HEK293T (cell line): ENCODE data around the gene RFK.

Experiments
- CTCF ChIA-PET: fragments of 350-600 bp; formaldehyde crosslinking; extraction: SDS; loops from one replicate; lab custom pipeline; 2021; ENCODE audit warnings: antibody characterized with exemption, inconsistent platforms; lab: Yijun Ruan, JAX
- POLR2A ChIA-PET: fragments of 350-600 bp; formaldehyde crosslinking; extraction: SDS; loops from one replicate; lab custom pipeline; 2020; ENCODE audit warnings: antibody characterized with exemption, inconsistent platforms; lab: Yijun Ruan, JAX
- DNase-seq: peaks from one replicate; pipeline ENCODE4 v3.0.0; 2012; ENCODE audit warnings: mixed read lengths; ENCODE audit errors: extremely low spot score
- ARNT ChIP-seq: fragments of 450-650 bp; IDR thresholded peaks from 2 replicates; pipeline ENCODE4 v1.6.1; 2017; ENCODE audit warnings: mild to moderate bottlenecking
- BHLHE40 ChIP-seq: fragments of 450-650 bp; IDR thresholded peaks from 2 replicates; pipeline ENCODE4 v1.6.1; 2016; ENCODE audit warnings: mild to moderate bottlenecking, moderate library complexity, borderline replicate concordance
- CTBP1 ChIP-seq: fragments of 450-650 bp; IDR thresholded peaks from 2 replicates; pipeline ENCODE4 v1.6.1; 2016; ENCODE audit warnings: borderline replicate concordance
- ELF4 ChIP-seq: fragments of 450-650 bp; IDR thresholded peaks from 2 replicates; pipeline ENCODE4 v1.6.1; 2017; ENCODE audit warnings: antibody characterized with exemption
- FOXA1 ChIP-seq: fragments of 450-650 bp; IDR thresholded peaks from 2 replicates; pipeline ENCODE4 v1.6.1; 2016; ENCODE audit warnings: mild to moderate bottlenecking
- FOXK2 ChIP-seq: fragments of 450-650 bp; IDR thresholded peaks from 2 replicates; pipeline ENCODE4 v1.6.1; 2016; ENCODE audit warnings: mild to moderate bottlenecking
- FOXM1 ChIP-seq: fragments of 450-650 bp; IDR thresholded peaks from 2 replicates; pipeline ENCODE4 v1.6.1; 2017; ENCODE audit warnings: mild to moderate bottlenecking, borderline replicate concordance
- HDGF ChIP-seq: fragments of 450-650 bp; IDR thresholded peaks from 2 replicates; pipeline ENCODE4 v1.6.1; 2017; ENCODE audit warnings: antibody characterized with exemption, borderline replicate concordance
- L3MBTL2 ChIP-seq: fragments of 450-650 bp; conservative IDR thresholded peaks from 2 replicates; pipeline ENCODE4 v1.6.1; 2016; ENCODE audit warnings: mild to moderate bottlenecking
- LEF1 ChIP-seq: fragments of 450-650 bp; IDR thresholded peaks from 2 replicates; pipeline ENCODE4 v1.6.1; 2017; ENCODE audit warnings: mild to moderate bottlenecking, borderline replicate concordance
- NFRKB ChIP-seq: fragments of 450-650 bp; IDR thresholded peaks from 2 replicates; pipeline ENCODE4 v1.6.1; 2016; ENCODE audit warnings: mild to moderate bottlenecking, moderate library complexity
- SP1 ChIP-seq: fragments of 450-650 bp; IDR thresholded peaks from 2 replicates; pipeline ENCODE4 v1.6.1; 2017
- SUZ12 ChIP-seq: fragments of 450-650 bp; IDR thresholded peaks from 2 replicates; pipeline ENCODE4 v1.6.1; 2016; ENCODE audit warnings: mild to moderate bottlenecking
- TARDBP ChIP-seq: fragments of 450-650 bp; IDR thresholded peaks from 2 replicates; pipeline ENCODE4 v1.6.1; 2016
- ZNF384 ChIP-seq: fragments of 450-650 bp; IDR thresholded peaks from 2 replicates; pipeline ENCODE4 v1.6.1; 2016
- TF ChIP-seq, protein P1 (sequence below): fragments of 450-650 bp; IDR thresholded peaks from 2 replicates; pipeline ENCODE4 v1.6.1; 2016

The RFK gene

DNA sequence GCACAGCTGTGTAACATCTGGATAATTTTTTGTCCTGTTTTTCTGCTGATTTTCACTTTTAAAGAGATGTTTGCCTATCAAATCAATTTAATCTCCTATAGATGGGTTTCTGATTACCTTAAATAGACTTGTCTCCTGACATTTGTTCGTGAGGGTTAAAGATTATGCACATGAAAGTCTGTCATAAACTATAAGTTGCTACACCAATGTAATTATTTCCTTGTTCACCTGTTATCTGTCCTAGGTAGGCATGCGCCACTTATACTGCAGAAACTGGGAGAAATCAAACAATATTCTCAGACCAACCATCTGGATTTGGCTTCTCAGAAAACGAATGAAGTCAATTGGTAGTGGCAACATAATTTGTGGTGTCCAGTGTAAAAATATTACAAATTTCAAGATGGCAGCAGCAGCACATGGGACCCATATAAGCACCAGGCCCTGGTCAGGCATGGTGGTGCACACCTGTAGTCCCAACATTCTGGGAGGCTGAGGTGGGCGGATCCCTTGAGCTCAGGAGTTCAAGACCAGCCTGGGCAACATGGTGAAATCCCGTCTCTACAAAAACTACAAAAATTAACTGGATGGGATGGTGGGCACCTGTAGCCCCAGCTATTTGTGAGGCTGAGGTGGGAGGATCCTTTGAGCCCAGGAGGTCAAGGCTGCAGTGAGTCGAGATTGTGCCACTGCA, 20.3 kb downstream of the RFK start:
- CTCF ChIA-PET: no interaction called here
- POLR2A ChIA-PET: interaction anchor here (0.9 to 1.4 kb wide), 2 partner anchors 20 to 484 kb away, joined by 3 to 4 read pairs; partner anchors contain the start of genes PCSK5 and RFK
- no peak for TF ChIP-seq HDGF
- TF ChIP-seq FOXM1: no peak
- TF ChIP-seq ZNF384: no peak
- no peak for TF ChIP-seq TARDBP
- TF ChIP-seq ARNT: no peak
- TF ChIP-seq ELF4: no peak
- TF ChIP-seq L3MBTL2: no peak
- no peak for TF ChIP-seq SUZ12
- TF ChIP-seq CTBP1: no peak
- TF ChIP-seq LEF1: no peak
- DNase-seq: no peak

DNA sequence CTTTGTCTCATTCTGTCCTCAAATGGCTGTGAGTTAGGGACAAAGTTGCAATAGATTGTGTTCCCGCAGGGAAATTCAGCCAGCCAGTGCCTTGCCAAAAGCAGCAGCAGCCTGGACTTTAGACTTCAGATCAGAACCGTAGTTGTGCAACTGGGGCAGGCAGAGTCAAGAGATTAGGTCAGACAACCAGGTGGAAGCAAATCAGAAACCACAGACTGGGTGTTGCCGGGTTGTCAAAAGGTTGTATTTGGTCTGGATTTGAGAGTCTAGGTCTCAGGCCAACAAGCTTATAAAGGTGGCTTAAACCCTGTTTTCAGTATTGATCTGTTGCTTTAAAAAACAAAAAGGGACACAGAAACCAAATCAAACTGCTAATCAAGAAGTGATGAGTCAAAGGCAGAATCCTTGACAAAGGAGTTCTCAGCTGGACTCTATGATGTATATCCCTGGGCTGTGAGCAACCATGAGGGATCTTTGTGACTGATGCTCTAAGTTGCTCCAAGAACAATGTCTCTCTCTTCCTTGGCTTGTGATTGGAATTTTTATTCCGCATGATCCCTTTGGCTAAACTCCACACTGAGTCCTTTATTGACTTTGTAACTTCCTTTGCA, 20.9 kb downstream of the RFK start:
- POLR2A ChIA-PET: interaction anchor here (1.4 kb wide), 1 partner anchor 21 kb away, joined by 4 read pairs; the partner anchor contains the start of gene RFK
- TF ChIP-seq FOXM1: no peak
- CTCF ChIA-PET: no interaction called here
- DNase-seq: no peak

DNA sequence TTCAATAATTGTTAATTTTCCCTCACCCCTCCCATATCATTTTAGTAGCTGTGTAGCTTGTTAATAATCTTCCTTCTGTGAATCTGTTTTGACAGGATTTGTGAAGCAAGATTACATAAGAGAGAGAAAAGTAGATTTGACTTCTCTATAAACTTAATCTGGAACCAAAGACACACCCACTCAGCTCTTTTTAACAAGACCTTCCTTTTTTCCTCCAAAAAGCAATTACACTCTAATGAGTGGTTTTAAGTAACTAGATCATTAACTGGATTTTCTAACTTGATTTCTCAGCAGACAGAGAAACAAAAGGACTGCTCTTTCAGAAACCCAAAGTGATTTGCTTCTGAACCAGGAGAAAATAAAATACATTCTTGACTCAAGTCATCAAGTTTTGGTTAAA, 21.9 kb downstream of the RFK start:
- DNase-seq: no peak
- TF ChIP-seq TARDBP (no peak), NFRKB (no peak), ZNF384 (no peak), FOXM1 (no peak), ELF4 (no peak), FOXK2 (no peak), SP1 (no peak), BHLHE40 (no peak), L3MBTL2 (no peak), LEF1 (no peak), ARNT (no peak), CTBP1 (no peak), HDGF (no peak), SUZ12 (no peak), FOXA1 (no peak)
- TF ChIP-seq, protein P1, sequence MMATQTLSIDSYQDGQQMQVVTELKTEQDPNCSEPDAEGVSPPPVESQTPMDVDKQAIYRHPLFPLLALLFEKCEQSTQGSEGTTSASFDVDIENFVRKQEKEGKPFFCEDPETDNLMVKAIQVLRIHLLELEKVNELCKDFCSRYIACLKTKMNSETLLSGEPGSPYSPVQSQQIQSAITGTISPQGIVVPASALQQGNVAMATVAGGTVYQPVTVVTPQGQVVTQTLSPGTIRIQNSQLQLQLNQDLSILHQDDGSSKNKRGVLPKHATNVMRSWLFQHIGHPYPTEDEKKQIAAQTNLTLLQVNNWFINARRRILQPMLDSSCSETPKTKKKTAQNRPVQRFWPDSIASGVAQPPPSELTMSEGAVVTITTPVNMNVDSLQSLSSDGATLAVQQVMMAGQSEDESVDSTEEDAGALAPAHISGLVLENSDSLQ: no peak
- POLR2A ChIA-PET: interaction anchor here (0.5 to 2.0 kb wide), 3 partner anchors 21 to 22 kb away, joined by 3 to 12 read pairs (median 4); partner anchors contain the start of gene RFK
- CTCF ChIA-PET: no interaction called here

DNA sequence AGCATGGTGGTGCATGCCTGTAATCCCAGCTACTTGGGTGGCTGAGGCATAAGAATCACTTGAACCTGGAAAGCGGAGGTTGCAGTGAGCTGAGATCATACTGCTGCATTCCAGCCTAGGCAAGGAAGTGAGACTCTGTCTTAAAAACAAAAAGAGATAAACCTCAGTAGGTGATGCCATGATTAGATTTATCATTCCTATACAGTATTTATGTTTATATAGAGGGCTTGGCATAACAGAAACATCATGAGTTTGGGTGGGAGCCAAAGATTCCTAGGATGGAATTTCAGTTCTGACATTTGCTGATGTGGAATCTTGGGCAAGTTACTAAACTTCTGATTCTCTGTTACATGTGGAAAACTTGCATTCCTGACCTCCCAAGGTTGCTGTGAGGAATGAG, 22.3 kb downstream of the RFK start:
- no peak for DNase-seq
- ChIA-PET POLR2A (interaction anchor here (2.0 kb wide), 1 partner anchor 22 kb away, joined by 12 read pairs; the partner anchor contains the start of gene RFK), CTCF (no interaction called here)
- no peak for TF ChIP-seq ARNT
- TF ChIP-seq FOXK2: no peak
- no peak for TF ChIP-seq BHLHE40
- TF ChIP-seq ZNF384: no peak
- TF ChIP-seq SUZ12: no peak
- no peak for TF ChIP-seq L3MBTL2
- TF ChIP-seq FOXA1: no peak
- TF ChIP-seq TARDBP: no peak
- TF ChIP-seq SP1: no peak
- no peak for TF ChIP-seq LEF1
- no peak for TF ChIP-seq ELF4
- no peak for TF ChIP-seq HDGF
- TF ChIP-seq NFRKB: no peak
- TF ChIP-seq, protein P1: no peak
- no peak for TF ChIP-seq FOXM1
- no peak for TF ChIP-seq CTBP1

DNA sequence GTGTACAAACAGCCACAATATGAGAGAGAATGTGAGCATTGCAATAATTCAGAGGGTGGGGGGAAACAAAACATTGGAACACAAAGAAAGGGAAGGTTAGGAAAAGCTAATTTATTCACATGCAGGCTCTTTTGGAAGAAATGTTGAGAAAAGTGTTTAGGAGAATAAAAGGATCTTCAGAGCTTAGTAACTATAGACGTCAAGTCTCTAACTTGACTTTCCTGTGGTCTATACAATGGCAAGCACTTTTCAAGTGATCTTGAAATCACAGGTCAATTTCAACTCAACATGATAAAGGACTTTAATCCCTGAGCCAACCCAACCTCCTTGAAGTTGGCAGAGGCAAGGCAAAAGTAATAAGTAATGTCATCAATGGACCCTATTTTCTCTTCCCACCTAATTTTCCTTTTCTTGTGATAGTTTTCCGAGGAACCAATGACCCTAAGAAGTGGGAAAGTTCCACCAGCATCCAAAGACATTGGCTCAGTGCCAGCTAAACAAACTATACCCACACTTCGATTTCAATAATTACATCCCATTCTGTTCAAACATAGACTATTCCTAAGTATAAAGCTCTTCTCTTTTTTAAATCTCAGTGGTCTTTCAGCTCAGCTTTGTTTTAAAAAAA, 23.7 kb downstream of the RFK start:
- ChIA-PET POLR2A (interaction anchor here (1.4 to 2.0 kb wide), 2 partner anchors 24 kb away, joined by 5 to 12 read pairs; partner anchors contain the start of gene RFK), CTCF (no interaction called here)
- no peak for DNase-seq
- TF ChIP-seq ARNT (no peak), LEF1 (no peak), ELF4 (no peak), NFRKB (no peak), TARDBP (no peak), FOXK2 (no peak), HDGF (no peak), FOXM1 (no peak), CTBP1 (no peak), BHLHE40 (no peak), SP1 (no peak), FOXA1 (no peak), ZNF384 (no peak), L3MBTL2 (no peak)
- TF ChIP-seq, protein P1: no peak
